Endothelial cell of umbilical vein (primary cell): Measurements from ENCODE around the gene OSBP2. TPM values are rescaled to one million over a fixed set of nuclear protein-coding genes. Genes with fewer than 3 reads are reported as not detected.

Experiments used
- BruUV-seq: library from RNA; stranded (reverse); fragments of 400-500 nt; replicated peaks from 2 replicates; lab custom pipeline; 2021; lab: Mats Ljungman, UMichigan
- CTCF ChIA-PET: fragments of 300-600, 350-600 bp; sonication (Branson Sonifier 250); formaldehyde crosslinking; loops from one replicate; lab custom pipeline; 2021; ENCODE audit warnings: antibody characterized with exemption, inconsistent platforms; lab: Charles Lee
- POLR2A ChIA-PET: fragments of 300-600, 350-600 bp; sonication (Branson Sonifier 250); formaldehyde crosslinking; loops from one replicate; lab custom pipeline; 2021; ENCODE audit warnings: antibody characterized with exemption, inconsistent platforms; lab: Charles Lee
- DNase-seq: peaks from one replicate; pipeline ENCODE4 v3.0.0-alpha.2; 2011; ENCODE audit warnings: low read depth, low spot score
- FAIRE-seq: peaks from 2 replicates; lab custom pipeline; 2011; peaks lifted over from hg19 to GRCh38; lab: Jason Lieb, UNC
- H2AFZ ChIP-seq: 2 replicates; pipeline ENCODE4 v1.6.0; 2012; ENCODE audit warnings: low read depth, low read length, control low read depth, inconsistent platforms
- H3K27ac ChIP-seq: 2 replicates; pipeline ENCODE4 v1.5.1; 2011; ENCODE audit warnings: low read depth, mild to moderate bottlenecking, control low read depth, low read length, moderate library complexity; ENCODE audit not compliant: insufficient read depth
- H3K27me3 ChIP-seq, 2 experiments: 2 replicates each; pipeline versions ENCODE4 v1.6.0 to v1.6.1; 2011; ENCODE audit warnings: low read length in 2 of 2, mixed read lengths in 1 of 2; ENCODE audit not compliant: control insufficient read depth in 2 of 2, insufficient read depth in 2 of 2
- H3K36me3 ChIP-seq, 2 experiments: 2 replicates in 1 of 2; 3 replicates in 1 of 2; pipeline ENCODE4 v1.5.1; 2011; ENCODE audit warnings: low read length in 2 of 2, mild to moderate bottlenecking in 1 of 2, moderate library complexity in 1 of 2; ENCODE audit not compliant: control insufficient read depth in 2 of 2, insufficient read depth in 2 of 2; ENCODE audit errors: extremely low read depth in 1 of 2
- H3K4me1 ChIP-seq: 3 replicates; pipeline ENCODE4 v1.5.1; 2011; ENCODE audit warnings: mild to moderate bottlenecking, low read length; ENCODE audit not compliant: control insufficient read depth, insufficient read depth; ENCODE audit errors: extremely low read depth
- H3K4me2 ChIP-seq: 2 replicates; pipeline ENCODE4 v1.6.1; 2011; ENCODE audit warnings: low read length, control low read depth, mixed read lengths; ENCODE audit not compliant: insufficient read depth
- H3K4me3 ChIP-seq, 3 experiments: fragments of 200-600 bp in 1 of 3; sonication (generic), shearing (Covaris generic) in 1 of 3; replicated peaks in 1 of 3; 2 replicates each; pipeline ENCODE4 v1.5.1; 2011 to 2016; ENCODE audit warnings: control low read depth in 3 of 3, low read length in 3 of 3, mild to moderate bottlenecking in 2 of 3, inconsistent platforms in 1 of 3, low read depth in 1 of 3, moderate library complexity in 1 of 3; ENCODE audit not compliant: insufficient read depth in 1 of 3
- H3K79me2 ChIP-seq: 2 replicates; pipeline ENCODE4 v1.6.0; 2012; ENCODE audit warnings: low read length, inconsistent platforms; ENCODE audit not compliant: control insufficient read depth, insufficient read depth
- H3K9ac ChIP-seq: replicated peaks from 2 replicates; pipeline ENCODE3; 2011; ENCODE audit warnings: low read length, control low read depth; ENCODE audit not compliant: insufficient read depth; ENCODE audit errors: extremely low read depth
- H3K9me1 ChIP-seq: replicated peaks from 3 replicates; pipeline ENCODE4 v1.6.0; 2011; ENCODE audit warnings: mild to moderate bottlenecking, low read length; ENCODE audit not compliant: control insufficient read depth, insufficient read depth; ENCODE audit errors: extremely low read depth
- H3K9me3 ChIP-seq: replicated peaks from 2 replicates; pipeline ENCODE4 v1.5.1; 2012; ENCODE audit warnings: low read length, inconsistent platforms; ENCODE audit not compliant: control insufficient read depth, insufficient read depth
- H4K20me1 ChIP-seq: replicated peaks from 2 replicates; pipeline ENCODE3; 2011; ENCODE audit warnings: mild to moderate bottlenecking, low read length; ENCODE audit not compliant: control insufficient read depth, insufficient read depth; ENCODE audit errors: extremely low read depth
- EZH2 ChIP-seq: IDR thresholded peaks from 2 replicates; pipeline ENCODE4 v1.6.1; 2012; ENCODE audit warnings: borderline replicate concordance, low read depth, mild to moderate bottlenecking, moderate library complexity, low read length, inconsistent platforms; ENCODE audit not compliant: severe bottlenecking
- FOS ChIP-seq: IDR thresholded peaks from 2 replicates; pipeline ENCODE4 v1.6.1; 2011; ENCODE audit warnings: mild to moderate bottlenecking, low read length, moderate library complexity, borderline replicate concordance; ENCODE audit not compliant: insufficient read depth
- GATA2 ChIP-seq: IDR thresholded peaks from 2 replicates; pipeline ENCODE4 v1.7.0; 2011; ENCODE audit warnings: low read depth, mild to moderate bottlenecking, moderate library complexity, mixed read lengths, low read length; ENCODE audit not compliant: insufficient read length, insufficient read depth
- POLR2A ChIP-seq: IDR thresholded peaks from 2 replicates; pipeline ENCODE4 v1.6.1; 2012; ENCODE audit warnings: low read depth, mild to moderate bottlenecking, control low read depth, low read length
- dilution Hi-C: fragments of 300-500 bp; cut with MboI; formaldehyde crosslinking; loops from one replicate; pipeline ENCODE4 v1.15.0; 2019; ENCODE audit warnings: low sequenced_read_pairs; ENCODE audit not compliant: extremely low pct_ligation_motif_present
- intact Hi-C: fragments of 100-400 bp; cut with micrococcal nuclease; formaldehyde crosslinking; loops from one replicate; pipeline ENCODE4 v1.10.0; 2022
- polyA plus RNA-seq, 4 experiments: library from polyadenylated mRNA; depleted of rRNA in 3 of 4; stranded (reverse) in 3 of 4; unstranded in 1 of 4; fragments of >200 nt; gene quantifications; 2 replicates each; pipeline versions ENCODE4 v1.2.1 to v1.2.3, GENCODE V29; 2011 to 2012; ENCODE audit warnings: missing spikeins in 1 of 4
- total RNA-seq: library from RNA; stranded (reverse); gene quantifications from 2 replicates; pipeline ENCODE4 v1.2.3, GENCODE V29; 2021
- TF ChIP-seq, protein P1 (sequence below), 2 donors: IDR thresholded peaks; 1 replicate in 1 of 2; 2 replicates in 1 of 2; pipeline ENCODE4 v1.5.1; 2011; ENCODE audit warnings: low read length in 2 of 2, mild to moderate bottlenecking in 2 of 2, moderate library complexity in 2 of 2, control low read depth in 1 of 2, inconsistent platforms in 1 of 2, low read depth in 1 of 2; ENCODE audit not compliant: insufficient read depth in 1 of 2; ENCODE audit errors: extremely low read depth in 1 of 2

The OSBP2 gene
- total and polyA plus RNA-seq, 2 donors (not counting 3 experiments of a cell fraction or from before 2014, with no cell fraction given), result 4.1 to 7.5 TPM

GRCh38 chr22:30803679-30804078 is 109.0 kb downstream of the OSBP2 start:
- DNase-seq, result no peak
- Histone ChIP-seq H3K9ac (no peak overlapping the region), H3K4me3 (no peak overlapping the region), H3K9me3 (no peaks in the 10 kb centered on the region), H3K27me3 (peaks cover 5 to 8% of the 10 kb centered on the region in 2 experiments), H3K79me2 (no peaks in the 10 kb centered on the region), H2AFZ (no peak overlapping the region), H4K20me1 (no peaks in the 10 kb centered on the region), H3K36me3 (no peaks in the 10 kb centered on the region), H3K9me1 (no peaks in the 10 kb centered on the region), H3K4me1 (peaks cover 12% of the 10 kb centered on the region), H3K4me2 (no peak overlapping the region), H3K27ac (no peak overlapping the region)
- intact Hi-C loops, result loop anchor here (2.0 kb wide), 1 partner anchor 65 kb away; no protein-coding TSS in a partner anchor
- ChIA-PET CTCF (interaction anchor here (0.9 to 2.1 kb wide), 5 partner anchors 20 to 87 kb away, joined by 3 to 13 read pairs (median 5); no protein-coding TSS in a partner anchor), POLR2A (no interaction called here)
- FAIRE-seq, result no peak
- TF ChIP-seq POLR2A (no peak), GATA2 (no peak), EZH2 (no peak)
- BruUV-seq, result no TSS peak
- dilution Hi-C loops, result no loop called here

DNA sequence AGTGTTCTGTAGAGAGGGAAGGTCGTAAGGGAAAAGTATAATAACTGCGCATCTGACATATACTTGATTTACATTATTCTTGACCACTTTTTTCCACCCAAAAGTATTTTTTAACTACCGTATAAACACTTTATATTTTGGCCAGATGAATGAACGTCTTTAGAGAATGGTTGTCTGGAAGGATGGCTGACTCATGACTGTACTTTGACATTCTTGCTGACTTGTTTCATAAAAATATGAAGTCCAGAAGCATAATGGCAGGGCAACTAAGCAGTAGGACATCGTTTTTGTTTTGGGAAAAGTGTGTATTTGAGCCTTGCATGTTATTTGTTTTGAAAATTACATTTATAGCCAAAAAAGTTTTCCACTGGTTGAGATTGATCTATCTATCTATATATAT is 110.0 kb downstream of the OSBP2 start:
- ChIA-PET POLR2A (no interaction called here), CTCF (no interaction called here)
- no peaks in the 10 kb centered on the region for H3K9me1 ChIP-seq
- no peaks in the 10 kb centered on the region for H3K36me3 ChIP-seq
- dilution Hi-C loops, result no loop called here
- no peak for FAIRE-seq
- H3K27ac ChIP-seq, result no peak overlapping the region
- H3K4me1 ChIP-seq, result peaks cover 12% of the 10 kb centered on the region
- no peak overlapping the region for H2AFZ ChIP-seq
- H3K4me2 ChIP-seq, result no peak overlapping the region
- H3K9ac ChIP-seq, result no peak overlapping the region
- peak; percentile 13 for TF ChIP-seq FOS
- TF ChIP-seq, protein P1, sequence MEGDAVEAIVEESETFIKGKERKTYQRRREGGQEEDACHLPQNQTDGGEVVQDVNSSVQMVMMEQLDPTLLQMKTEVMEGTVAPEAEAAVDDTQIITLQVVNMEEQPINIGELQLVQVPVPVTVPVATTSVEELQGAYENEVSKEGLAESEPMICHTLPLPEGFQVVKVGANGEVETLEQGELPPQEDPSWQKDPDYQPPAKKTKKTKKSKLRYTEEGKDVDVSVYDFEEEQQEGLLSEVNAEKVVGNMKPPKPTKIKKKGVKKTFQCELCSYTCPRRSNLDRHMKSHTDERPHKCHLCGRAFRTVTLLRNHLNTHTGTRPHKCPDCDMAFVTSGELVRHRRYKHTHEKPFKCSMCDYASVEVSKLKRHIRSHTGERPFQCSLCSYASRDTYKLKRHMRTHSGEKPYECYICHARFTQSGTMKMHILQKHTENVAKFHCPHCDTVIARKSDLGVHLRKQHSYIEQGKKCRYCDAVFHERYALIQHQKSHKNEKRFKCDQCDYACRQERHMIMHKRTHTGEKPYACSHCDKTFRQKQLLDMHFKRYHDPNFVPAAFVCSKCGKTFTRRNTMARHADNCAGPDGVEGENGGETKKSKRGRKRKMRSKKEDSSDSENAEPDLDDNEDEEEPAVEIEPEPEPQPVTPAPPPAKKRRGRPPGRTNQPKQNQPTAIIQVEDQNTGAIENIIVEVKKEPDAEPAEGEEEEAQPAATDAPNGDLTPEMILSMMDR (IDR thresholded peaks at IDR 0.05; ENCODE audit: extremely low read depth in 1 of 2, insufficient read depth in 1 of 2, low read depth in 1 of 2, low read length in 2 of 2), result no peak
- intact Hi-C loops, result no loop called here
- no peaks in the 10 kb centered on the region for H4K20me1 ChIP-seq
- no peaks in the 10 kb centered on the region for H3K79me2 ChIP-seq
- no peak for DNase-seq
- H3K9me3 ChIP-seq, result no peaks in the 10 kb centered on the region
- no TSS peak for BruUV-seq
- H3K4me3 ChIP-seq, result no peak overlapping the region
- H3K27me3 ChIP-seq, result peaks cover 5 to 8% of the 10 kb centered on the region in 2 experiments
